CD4-positive, alpha-beta T cell treated with Interleukin-17A for 4 hours (primary cell): ENCODE results near the gene OR2M5.

Experiments used
- DNase-seq: peaks from one replicate; pipeline ENCODE4 v3.0.0-alpha.2; 2020; ENCODE audit warnings: mixed read lengths

Gene OR2M5

GRCh38 chr1:248144513-248145198 is at the start of gene OR2M5:
OR2M5 (plus strand) TSS chr1:248145148; CDS start chr1:248145148, 0 bp downstream.
- DNase-seq = no peak

DNA sequence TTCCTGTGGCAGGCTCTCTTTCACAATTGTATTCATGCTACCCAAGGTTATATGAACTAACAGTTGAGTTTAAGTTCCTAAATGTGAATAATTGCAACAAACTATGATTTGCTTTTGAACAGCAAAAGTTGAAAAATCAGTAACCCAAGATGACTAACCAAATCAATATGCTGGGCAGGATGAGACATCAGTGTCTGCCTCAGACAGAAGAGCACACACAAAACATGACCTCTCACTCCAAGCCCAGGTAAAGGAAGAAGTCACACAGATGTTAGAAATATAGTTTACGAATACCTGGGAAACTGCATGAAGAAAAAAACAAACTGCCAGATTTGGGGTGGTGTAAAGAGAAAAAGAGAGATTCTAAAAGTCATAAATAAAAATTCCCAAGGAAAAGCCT is 46.4 kb upstream of the OR2M5 start:
- no peak for DNase-seq

GRCh38 chr1:248102847-248103246 is 42.1 kb upstream of the OR2M5 start:
- no peak for DNase-seq

GRCh38 chr1:248111157-248111556 is 33.8 kb upstream of the OR2M5 start:
- no peak for DNase-seq

DNA sequence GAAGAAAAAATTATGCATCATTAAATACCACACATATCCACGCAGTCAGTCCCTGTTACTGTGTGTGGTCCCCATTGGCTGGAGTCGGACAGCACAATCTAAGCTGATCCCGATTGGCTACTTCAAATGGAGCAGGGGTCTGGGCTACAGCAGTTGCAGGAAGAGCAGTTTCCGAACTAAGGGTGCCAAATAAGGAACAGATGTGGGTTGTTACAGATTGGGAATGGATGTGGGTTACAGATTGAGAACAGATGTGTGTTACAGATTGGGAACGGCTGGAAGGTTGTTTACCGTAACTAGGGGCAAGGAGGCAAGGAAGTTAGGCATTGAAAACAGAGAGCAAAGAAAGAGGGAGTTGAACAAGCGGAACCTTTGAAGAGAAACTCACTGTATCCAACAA is 30.1 kb upstream of the OR2M5 start:
- DNase-seq = no peak

DNA sequence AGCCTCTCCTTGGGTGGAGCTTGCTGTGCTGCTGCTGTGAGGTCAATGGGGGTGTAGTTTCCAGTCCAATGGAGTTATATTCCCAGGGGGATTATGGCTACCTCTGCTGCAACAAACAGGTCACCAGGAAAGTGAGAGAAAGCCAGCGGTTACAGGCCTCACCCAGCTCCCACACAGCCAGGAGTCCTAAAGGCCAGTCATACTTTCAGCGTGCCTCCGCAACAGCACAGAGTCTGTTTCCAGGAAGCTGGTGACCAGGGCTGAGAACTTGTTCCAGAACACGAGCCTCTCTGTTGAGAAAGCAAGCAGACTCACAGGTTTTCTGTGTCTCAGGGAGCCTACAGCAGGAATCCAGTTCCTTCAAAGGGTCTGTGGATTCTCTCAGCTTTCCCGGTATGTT is 17.3 kb upstream of the OR2M5 start:
- DNase-seq = no peak

DNA sequence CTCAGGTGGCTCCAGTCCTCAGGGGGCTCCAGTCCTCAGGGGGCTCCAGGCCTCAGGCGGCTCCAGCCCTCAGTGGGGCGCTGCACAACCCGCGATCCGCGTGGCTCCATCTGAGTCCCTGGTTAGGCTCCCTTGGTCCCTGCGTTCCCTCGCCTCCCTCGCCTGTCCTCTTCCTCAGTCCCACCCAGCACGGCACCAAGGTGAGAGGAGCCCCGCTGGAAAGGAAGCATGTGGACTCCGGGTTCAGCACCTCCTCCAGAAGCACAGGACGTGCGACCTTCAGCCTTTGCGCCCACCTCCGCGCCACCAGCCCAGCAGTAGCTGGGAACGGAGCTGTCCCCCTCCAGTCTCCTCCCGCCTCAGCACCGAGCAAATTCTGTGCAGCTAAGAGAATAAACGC is 8.1 kb upstream of the OR2M5 start:
- no peak for DNase-seq

- no peak for DNase-seq
These were observed 4.1 kb upstream of the OR2M5 start for GRCh38 chr1:248140846-248141245.

GRCh38 chr1:248143311-248143710 is 1.6 kb upstream of the OR2M5 start:
- no peak for DNase-seq

DNA sequence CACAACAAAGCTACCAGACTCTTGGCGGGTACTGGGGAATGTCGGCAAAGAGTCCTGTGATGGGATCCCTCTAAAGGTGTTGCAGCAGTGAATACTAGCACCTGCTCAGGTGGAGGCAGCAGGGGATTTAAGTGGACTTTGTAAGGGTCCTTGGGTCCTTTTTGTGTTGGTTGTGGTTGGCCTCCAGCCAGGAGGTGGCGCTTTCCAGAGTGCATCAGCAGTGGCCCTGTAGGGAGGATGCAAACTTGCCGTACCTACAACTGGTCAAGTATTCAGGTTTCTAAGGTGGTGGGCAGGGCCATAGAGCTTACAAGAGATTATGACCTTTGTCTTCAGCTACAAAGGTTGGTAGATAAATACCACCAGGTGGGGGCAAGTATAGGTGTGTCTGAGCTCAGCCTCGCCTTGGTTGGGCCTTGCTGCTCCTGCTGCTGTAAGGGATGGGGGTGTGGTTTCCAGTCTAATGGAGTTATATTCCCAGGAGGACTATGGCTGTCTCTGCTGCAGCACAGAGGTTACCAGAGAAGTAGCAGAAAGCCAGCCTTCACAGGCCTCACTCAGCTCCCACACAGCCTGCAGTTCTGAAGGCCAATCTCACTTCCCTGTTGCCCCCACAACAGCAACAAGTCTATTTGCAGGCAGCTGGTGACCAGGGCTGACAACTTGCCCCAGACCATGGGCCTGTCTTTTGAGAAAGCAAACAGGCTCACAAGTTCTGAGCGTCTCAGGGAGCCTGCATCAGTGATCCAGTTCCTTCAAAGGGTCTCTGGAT is 7.3 kb downstream of the OR2M5 start:
- no peak for DNase-seq

GRCh38 chr1:248155927-248156326 is 11.0 kb downstream of the OR2M5 start:
- DNase-seq = no peak

GRCh38 chr1:248158758-248159157 is 13.8 kb downstream of the OR2M5 start:
- no peak for DNase-seq

DNA sequence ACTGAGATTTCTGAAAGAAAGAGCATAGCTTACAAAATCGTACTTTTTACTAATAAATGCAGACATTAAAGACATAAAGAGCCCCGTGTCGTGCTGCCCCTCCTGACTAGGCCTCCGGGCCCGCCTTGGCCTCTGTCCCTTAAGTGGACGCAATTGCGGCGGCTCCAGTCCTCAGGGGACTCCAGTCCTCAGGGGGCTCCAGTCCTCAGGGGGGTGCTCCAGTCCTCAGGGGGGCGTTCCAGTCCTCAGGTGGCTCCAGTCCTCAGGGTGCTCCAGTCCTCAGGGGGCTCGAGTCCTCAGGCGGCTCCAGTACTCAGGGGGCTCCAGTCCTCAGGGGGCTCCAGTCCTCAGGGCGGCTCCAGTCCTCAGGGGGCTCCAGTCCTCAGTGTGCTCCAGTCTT is 19.1 kb downstream of the OR2M5 start:
- no peak for DNase-seq

GRCh38 chr1:248165186-248165585 is 20.2 kb downstream of the OR2M5 start:
- DNase-seq = no peak

GRCh38 chr1:248174521-248174920 is 29.6 kb downstream of the OR2M5 start, which contains the start of gene OR2M2:
OR2M2 (plus strand) TSS chr1:248174821; CDS start chr1:248179986, 5,165 bp downstream.
- DNase-seq = no peak

- no peak for DNase-seq
These were observed 39.0 kb downstream of the OR2M5 start for GRCh38 chr1:248183996-248184395.

- DNase-seq = no peak
These were observed 42.4 kb downstream of the OR2M5 start for GRCh38 chr1:248187363-248187762.

DNA sequence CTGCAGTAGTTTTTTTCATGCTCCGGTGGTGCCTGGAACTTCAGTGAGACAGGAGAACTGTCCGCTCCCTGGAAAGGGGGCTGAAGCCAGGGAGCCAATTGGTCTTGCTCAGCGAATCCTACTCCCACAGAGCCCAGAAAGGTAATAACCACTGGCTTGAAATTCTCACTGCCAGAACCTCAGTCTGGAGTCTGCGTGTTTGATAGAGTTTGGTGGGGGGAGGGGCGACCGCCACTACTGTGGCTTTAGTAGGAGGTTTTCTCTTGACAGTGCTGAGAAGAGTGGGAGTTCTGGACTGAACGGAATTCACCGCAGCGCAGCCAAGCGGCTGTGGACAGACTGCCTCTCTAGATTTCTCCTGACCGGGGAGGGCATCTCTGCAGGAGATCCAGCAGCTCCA is 44.1 kb downstream of the OR2M5 start:
- no peak for DNase-seq

DNA sequence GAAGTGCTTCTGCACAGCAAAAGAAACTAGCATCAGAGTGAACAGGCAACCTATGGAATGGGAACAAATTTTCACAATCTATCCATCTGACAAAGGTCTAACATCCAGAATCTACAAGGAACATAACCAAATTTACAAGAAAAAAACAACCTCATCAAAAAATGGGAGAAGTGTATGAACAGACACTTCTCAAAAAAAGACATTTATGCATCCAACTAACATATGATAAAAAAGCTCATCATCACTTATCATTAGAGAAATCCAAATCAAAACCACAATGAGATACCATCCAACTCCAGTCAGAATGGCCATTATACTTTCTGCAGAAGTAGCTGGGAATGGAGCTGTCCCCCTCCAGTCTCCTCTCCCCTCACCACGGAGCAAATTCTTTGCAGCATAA is 49.2 kb downstream of the OR2M5 start:
- DNase-seq = no peak
